GM23338 (cell line): ENCODE results near the gene C1orf56. TPM values are rescaled to one million over a fixed set of nuclear protein-coding genes. Genes with fewer than 3 reads are reported as not detected.

Experiments used
- ATAC-seq: fragments of 200-7000 bp; cut with Tn5 transposase; 3 replicates; pipeline ENCODE4 v1.9.1; 2020
- DNase-seq: peaks from one replicate; pipeline ENCODE4 v3.0.0-alpha.2; 2015; ENCODE audit warnings: low spot score
- H2AFZ ChIP-seq: fragments of 200-600 bp; sonication (generic); 2 replicates; pipeline ENCODE4 v1.8.0; 2016; ENCODE audit warnings: antibody characterized with exemption, mild to moderate bottlenecking, moderate library complexity
- H3F3A ChIP-seq: fragments of 200-600 bp; sonication (generic); replicated peaks from 2 replicates; pipeline ENCODE4 v1.8.0; 2017; ENCODE audit warnings: antibody characterized with exemption, mixed run types, low read depth
- H3K27ac ChIP-seq: fragments of 200-600 bp; sonication (generic); 2 replicates; pipeline ENCODE4 v1.6.1; 2016; ENCODE audit warnings: low read depth
- H3K27me3 ChIP-seq: fragments of 200-600 bp; sonication (generic); 2 replicates; pipeline ENCODE4 v1.8.0; 2016; ENCODE audit warnings: mild to moderate bottlenecking, mixed run types, moderate library complexity; ENCODE audit not compliant: insufficient read depth
- H3K36me3 ChIP-seq: fragments of 200-600 bp; sonication (generic); 2 replicates; pipeline ENCODE4 v1.8.0; 2016; ENCODE audit warnings: mild to moderate bottlenecking; ENCODE audit not compliant: insufficient read depth
- H3K4me1 ChIP-seq: fragments of 200-600 bp; sonication (generic); 2 replicates; pipeline ENCODE4 v1.8.0; 2016; ENCODE audit warnings: mild to moderate bottlenecking, moderate library complexity; ENCODE audit not compliant: insufficient read depth
- H3K4me2 ChIP-seq: fragments of 200-600 bp; sonication (generic); 2 replicates; pipeline ENCODE4 v1.7.1; 2017; ENCODE audit warnings: mixed run types
- H3K4me3 ChIP-seq: fragments of 200-600 bp; sonication (generic); 2 replicates; pipeline ENCODE4 v1.6.1; 2016; ENCODE audit warnings: mixed run types
- H3K79me2 ChIP-seq: fragments of 200-600 bp; sonication (generic); replicated peaks from 2 replicates; pipeline ENCODE4 v1.8.0; 2017; ENCODE audit warnings: mild to moderate bottlenecking; ENCODE audit not compliant: insufficient read depth
- H3K9me2 ChIP-seq: fragments of 200-600 bp; sonication (generic); 2 replicates; pipeline ENCODE4 v1.8.0; 2017; ENCODE audit not compliant: insufficient read depth
- H4K20me1 ChIP-seq: fragments of 200-600 bp; sonication (generic); replicated peaks from 2 replicates; pipeline ENCODE4 v1.8.0; 2017; ENCODE audit warnings: mild to moderate bottlenecking; ENCODE audit not compliant: insufficient read depth
- H3K27ac Mint-ChIP-seq: 2 replicates; pipeline ENCODE4 v1.8.0; 2020; ENCODE audit warnings: inconsistent platforms, mild to moderate bottlenecking, moderate library complexity, mixed read lengths
- H3K27me3 Mint-ChIP-seq: 3 replicates; pipeline ENCODE4 v1.8.0; 2022; ENCODE audit warnings: low read depth, mild to moderate bottlenecking, moderate library complexity, mixed read lengths, inconsistent platforms; ENCODE audit not compliant: insufficient read depth, poor library complexity
- H3K36me3 Mint-ChIP-seq: 3 replicates; pipeline ENCODE4 v1.8.0; 2021; ENCODE audit warnings: low read depth, mild to moderate bottlenecking, inconsistent platforms, moderate library complexity, mixed read lengths
- H3K4me1 Mint-ChIP-seq: 3 replicates; pipeline ENCODE4 v1.8.0; 2020; ENCODE audit warnings: mild to moderate bottlenecking, inconsistent platforms, mixed read lengths
- H3K4me3 Mint-ChIP-seq: 3 replicates; pipeline ENCODE4 v1.8.0; 2021; ENCODE audit warnings: moderate library complexity, mild to moderate bottlenecking, inconsistent platforms, mixed read lengths
- H3K9me3 Mint-ChIP-seq: 3 replicates; pipeline ENCODE4 v1.8.0; 2020; ENCODE audit warnings: moderate library complexity, mild to moderate bottlenecking, inconsistent platforms, mixed read lengths
- CREB1 ChIP-seq: fragments of 250-450 bp; sonication (Bioruptor Pico); IDR thresholded peaks from 2 replicates; pipeline ENCODE4 v1.5.0; 2020; ENCODE audit warnings: low read depth, mild to moderate bottlenecking, moderate library complexity
- CTCF ChIP-seq, 2 experiments: fragments of 200-600 bp in 1 of 2; sonication (generic) in 1 of 2; conservative IDR thresholded peaks; 2 replicates each; pipeline versions ENCODE4 v1.5.1 to v1.6.1; 2016 to 2017; ENCODE audit warnings: antibody characterized with exemption in 2 of 2, low read depth in 2 of 2, mild to moderate bottlenecking in 2 of 2, moderate library complexity in 1 of 2
- ETS1 ChIP-seq: IDR thresholded peaks from 2 replicates; pipeline ENCODE4 v1.6.1; 2016; ENCODE audit warnings: antibody characterized with exemption
- EZH2phosphoT487 ChIP-seq: fragments of 200-600 bp; sonication (generic); IDR thresholded peaks from one replicate; pipeline ENCODE4 v1.8.1; 2018; ENCODE audit warnings: antibody characterized with exemption; ENCODE audit not compliant: unreplicated experiment
- POLR2AphosphoS5 ChIP-seq: IDR thresholded peaks from 2 replicates; pipeline ENCODE4 v1.6.1; 2016; ENCODE audit warnings: antibody characterized with exemption, low read depth
- REST ChIP-seq: IDR thresholded peaks from one replicate; pipeline ENCODE4 v1.6.1; 2018; ENCODE audit warnings: antibody characterized with exemption; ENCODE audit not compliant: unreplicated experiment
- STAT1 ChIP-seq: IDR thresholded peaks from one replicate; pipeline ENCODE4 v1.6.1; 2016; ENCODE audit warnings: antibody characterized with exemption; ENCODE audit not compliant: unreplicated experiment
- ZNF114 ChIP-seq: fragments of 250-450 bp; sonication (Bioruptor Pico); IDR thresholded peaks from 2 replicates; pipeline ENCODE4 v1.5.0; 2020; ENCODE audit warnings: mild to moderate bottlenecking, moderate library complexity
- ZNF462 ChIP-seq: fragments of 250-450 bp; sonication (Bioruptor Pico); IDR thresholded peaks from 2 replicates; pipeline ENCODE4 v1.5.0; 2020; ENCODE audit warnings: mild to moderate bottlenecking, moderate library complexity
- polyA plus RNA-seq: library from polyadenylated mRNA; unstranded; fragments of >200 nt; fragmentation: Nextera tagmentation; extraction: Ambion mirVana; gene quantifications from 2 replicates; pipeline ENCODE4 v1.2.1, GENCODE V29; 2016
- total RNA-seq: library from RNA; depleted of rRNA; stranded (reverse); fragments of >200 nt; shearing (Covaris generic); gene quantifications from 2 replicates; pipeline ENCODE4 v1.2.3, GENCODE V29; 2014

The C1orf56 gene
- total and polyA plus RNA-seq, 2 experiments from 2014 or later = 3.9 to 27.8 TPM

- no peaks in the 10 kb centered on the region for H3K9me3 Mint-ChIP-seq
- peaks cover 25% of the 10 kb centered on the region for H3K36me3 Mint-ChIP-seq
- peaks cover 5% of the 10 kb centered on the region; the same call in 1 of the 2 replicates for H3K4me1 ChIP-seq
- peaks cover 7% of the 10 kb centered on the region for H3K4me1 Mint-ChIP-seq
- H3K36me3 ChIP-seq = 0 out of 2 replicates have a peak, but pooled peaks cover 2% of the 10 kb centered on the region
- ATAC-seq (peak; percentile 93), DNase-seq (peak; percentile 97)
- H4K20me1 ChIP-seq = no peaks in the 10 kb centered on the region
- peak within 1 kb of the TSS; percentile 97 for H3K4me3 Mint-ChIP-seq
- peak within 1 kb of the TSS; percentile 92 for H3K4me3 ChIP-seq
- H3K27ac Mint-ChIP-seq = peak within 1 kb of the TSS; percentile 99
- H3K27ac ChIP-seq = peak within 1 kb of the TSS; percentile 99
- H2AFZ ChIP-seq = peak within 1 kb of the TSS; percentile 72
- no peaks in the 10 kb centered on the region for H3K27me3 ChIP-seq
- H3F3A ChIP-seq = peaks cover 28% of the 10 kb centered on the region
- peaks cover 15% of the 10 kb centered on the region for H3K27me3 Mint-ChIP-seq
- peak; percentile 64 for TF ChIP-seq POLR2AphosphoS5
- peak; percentile 92 for TF ChIP-seq CREB1
- TF ChIP-seq ZNF114 (CRISPR knock-in tag) = no peak
- no peak for TF ChIP-seq ZNF462 (CRISPR knock-in tag)
- TF ChIP-seq CTCF (conservative IDR thresholded peaks at IDR 0.05; ENCODE audit: low read depth in 2 of 2) = peak; percentile 77 to 89
- no peak for TF ChIP-seq REST
- TF ChIP-seq ETS1 = no peak
- TF ChIP-seq EZH2phosphoT487 = no peak
- TF ChIP-seq STAT1 = no peak
- H3K79me2 ChIP-seq = peaks cover 10% of the 10 kb centered on the region; the same call in 1 of the 2 replicates
- peak within 1 kb of the TSS; percentile 95 for H3K4me2 ChIP-seq
- no peaks in the 10 kb centered on the region for H3K9me2 ChIP-seq
Observed at GRCh38 chr1:151070474-151071276, 23.1 kb downstream of the C1orf56 start, which contains the start of gene GABPB2. GABPB2 (plus strand) TSS chr1:151070761; CDS start chr1:151088190, 17,429 bp downstream.
